Stomach (tissue), 4 donors: ENCODE data around the gene TJAP1.

Experiments used
- EP300 ChIP-seq: sonication (generic); formaldehyde crosslinking; IDR thresholded peaks from one replicate; pipeline ENCODE4 v1.6.1; 2017; ENCODE audit warnings: antibody characterized with exemption
- POLR2A ChIP-seq, 4 donors: fragments of 450-650 bp; IDR thresholded peaks; one replicate each; pipeline ENCODE4 v1.6.1; 2016; ENCODE audit warnings: antibody characterized with exemption in 4 of 4, control low read depth in 2 of 4, mild to moderate bottlenecking in 1 of 4, moderate library complexity in 1 of 4
- POLR2AphosphoS5 ChIP-seq, 3 donors: sonication (generic); formaldehyde crosslinking; IDR thresholded peaks; one replicate each; pipeline ENCODE4 v1.6.1; 2016; ENCODE audit warnings: antibody characterized with exemption in 3 of 3
- TF ChIP-seq, protein P1 (sequence below), 7 experiments: fragments of 450-650 bp in 4 of 7; fragments of 200-600 bp in 3 of 7; sonication (generic) in 3 of 7; IDR thresholded peaks; one replicate each; pipeline ENCODE4 v1.5.1; 2016 to 2019; ENCODE audit warnings: antibody characterized with exemption in 7 of 7, control low read depth in 2 of 7, mild to moderate bottlenecking in 1 of 7

- TF ChIP-seq, protein P1, sequence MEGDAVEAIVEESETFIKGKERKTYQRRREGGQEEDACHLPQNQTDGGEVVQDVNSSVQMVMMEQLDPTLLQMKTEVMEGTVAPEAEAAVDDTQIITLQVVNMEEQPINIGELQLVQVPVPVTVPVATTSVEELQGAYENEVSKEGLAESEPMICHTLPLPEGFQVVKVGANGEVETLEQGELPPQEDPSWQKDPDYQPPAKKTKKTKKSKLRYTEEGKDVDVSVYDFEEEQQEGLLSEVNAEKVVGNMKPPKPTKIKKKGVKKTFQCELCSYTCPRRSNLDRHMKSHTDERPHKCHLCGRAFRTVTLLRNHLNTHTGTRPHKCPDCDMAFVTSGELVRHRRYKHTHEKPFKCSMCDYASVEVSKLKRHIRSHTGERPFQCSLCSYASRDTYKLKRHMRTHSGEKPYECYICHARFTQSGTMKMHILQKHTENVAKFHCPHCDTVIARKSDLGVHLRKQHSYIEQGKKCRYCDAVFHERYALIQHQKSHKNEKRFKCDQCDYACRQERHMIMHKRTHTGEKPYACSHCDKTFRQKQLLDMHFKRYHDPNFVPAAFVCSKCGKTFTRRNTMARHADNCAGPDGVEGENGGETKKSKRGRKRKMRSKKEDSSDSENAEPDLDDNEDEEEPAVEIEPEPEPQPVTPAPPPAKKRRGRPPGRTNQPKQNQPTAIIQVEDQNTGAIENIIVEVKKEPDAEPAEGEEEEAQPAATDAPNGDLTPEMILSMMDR (IDR thresholded peaks at IDR 0.05): no peak
- TF ChIP-seq POLR2A (IDR thresholded peaks at IDR 0.05): no peak
- no peak for TF ChIP-seq POLR2AphosphoS5 (IDR thresholded peaks at IDR 0.05)
- no peak for TF ChIP-seq EP300
Observed at GRCh38 chr6:43481075-43481474, 3.7 kb downstream of the TJAP1 start.
